ENCODE measurements around the gene UGT3A2. TPM values are rescaled to one million over a fixed set of nuclear protein-coding genes. Genes with fewer than 3 reads are reported as not detected.

UGT3A2 gene
- total RNA-seq, 1 donor from 2014 or later = 0.67 TPM

DNA sequence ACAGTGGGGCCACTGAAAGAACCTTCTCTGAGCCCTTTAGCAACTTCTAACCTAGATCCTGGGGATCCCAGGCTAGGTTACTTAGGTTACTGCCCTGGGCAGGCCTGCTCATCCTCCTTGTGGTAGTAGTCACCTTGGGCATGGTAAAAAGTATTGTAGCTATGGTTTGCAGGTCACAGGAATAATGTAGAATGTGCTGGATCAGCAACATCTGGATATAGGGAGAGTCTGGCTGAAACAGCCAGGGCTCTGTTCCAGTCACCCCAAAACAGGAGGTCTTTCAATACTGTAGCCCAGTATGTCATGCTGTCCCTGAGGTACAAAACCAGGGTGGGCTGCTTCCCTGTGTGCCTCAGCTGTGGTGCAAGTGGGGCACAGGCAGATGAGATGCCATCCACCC, 33.6 kb downstream of the UGT3A2 start:
- TF ChIP-seq, protein P1, sequence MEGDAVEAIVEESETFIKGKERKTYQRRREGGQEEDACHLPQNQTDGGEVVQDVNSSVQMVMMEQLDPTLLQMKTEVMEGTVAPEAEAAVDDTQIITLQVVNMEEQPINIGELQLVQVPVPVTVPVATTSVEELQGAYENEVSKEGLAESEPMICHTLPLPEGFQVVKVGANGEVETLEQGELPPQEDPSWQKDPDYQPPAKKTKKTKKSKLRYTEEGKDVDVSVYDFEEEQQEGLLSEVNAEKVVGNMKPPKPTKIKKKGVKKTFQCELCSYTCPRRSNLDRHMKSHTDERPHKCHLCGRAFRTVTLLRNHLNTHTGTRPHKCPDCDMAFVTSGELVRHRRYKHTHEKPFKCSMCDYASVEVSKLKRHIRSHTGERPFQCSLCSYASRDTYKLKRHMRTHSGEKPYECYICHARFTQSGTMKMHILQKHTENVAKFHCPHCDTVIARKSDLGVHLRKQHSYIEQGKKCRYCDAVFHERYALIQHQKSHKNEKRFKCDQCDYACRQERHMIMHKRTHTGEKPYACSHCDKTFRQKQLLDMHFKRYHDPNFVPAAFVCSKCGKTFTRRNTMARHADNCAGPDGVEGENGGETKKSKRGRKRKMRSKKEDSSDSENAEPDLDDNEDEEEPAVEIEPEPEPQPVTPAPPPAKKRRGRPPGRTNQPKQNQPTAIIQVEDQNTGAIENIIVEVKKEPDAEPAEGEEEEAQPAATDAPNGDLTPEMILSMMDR (IDR thresholded peaks at IDR 0.05; ENCODE audit: unreplicated experiment) = no peak
- no peaks in the 10 kb centered on the region for H3K36me3 Mint-ChIP-seq (ENCODE audit: insufficient read depth)

DNA sequence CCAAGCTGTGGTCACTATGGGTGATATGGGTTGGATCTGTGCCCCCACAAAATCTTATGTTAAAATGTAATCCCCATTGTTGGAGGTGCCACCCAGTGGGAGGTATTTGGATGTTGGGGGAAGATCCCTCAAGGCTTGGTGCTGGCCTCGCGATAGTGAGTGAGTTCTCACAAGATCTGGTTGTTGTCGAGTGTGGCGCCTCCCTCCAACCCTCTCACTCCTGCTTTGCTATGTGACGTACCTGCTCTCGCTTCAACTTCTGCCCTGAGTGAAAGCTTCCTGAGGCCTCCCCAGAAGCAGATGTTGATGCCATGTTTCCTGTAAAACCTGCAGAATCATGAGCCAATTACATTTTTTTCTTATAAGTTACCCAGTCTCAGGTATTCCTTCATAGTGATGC, 35.5 kb downstream of the UGT3A2 start:
- DNase-seq (ENCODE audit: low spot score, unreplicated experiment) = no peak
- Mint-ChIP-seq H3K36me3 (ENCODE audit: insufficient read depth) (no peaks in the 10 kb centered on the region), H3K9me3 (ENCODE audit: low read depth) (peaks cover 3% of the 10 kb centered on the region)

More for the DNA sequence above, 33.6 kb downstream of the UGT3A2 start:
- H3K27me3 Mint-ChIP-seq = no peaks in the 10 kb centered on the region
- peaks cover 2% of the 10 kb centered on the region for H3K4me1 Mint-ChIP-seq (ENCODE audit: low read depth)
- no peak overlapping the region for H3K27ac Mint-ChIP-seq
- DNase-seq (ENCODE audit: low spot score, unreplicated experiment) = no peak
- no peak overlapping the region for H3K4me3 Mint-ChIP-seq (ENCODE audit: low read depth)
- H3K9me3 Mint-ChIP-seq (ENCODE audit: low read depth) = no peaks in the 10 kb centered on the region

DNA sequence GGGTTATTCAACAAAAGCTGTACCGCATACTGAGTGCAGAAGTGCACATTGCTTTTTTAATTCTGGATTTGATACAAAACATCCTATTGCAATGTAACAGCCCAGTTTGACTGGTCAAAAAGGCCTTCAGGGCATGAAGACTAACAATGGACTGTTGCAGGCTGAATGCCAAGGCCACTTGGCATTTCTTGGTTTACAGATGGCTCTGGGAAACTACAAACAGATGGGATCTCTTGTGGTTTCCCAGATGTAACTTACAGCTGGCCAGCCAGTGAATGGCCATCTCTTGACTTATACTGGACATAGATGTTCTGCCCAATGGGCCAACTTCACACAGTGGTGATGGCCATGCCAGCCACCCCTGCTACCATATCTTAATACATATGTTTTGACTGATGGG, 36.8 kb downstream of the UGT3A2 start:
- peaks cover 3% of the 10 kb centered on the region for H3K9me3 Mint-ChIP-seq (ENCODE audit: low read depth)
- no peak overlapping the region for H3K27ac Mint-ChIP-seq
- H3K4me3 Mint-ChIP-seq (ENCODE audit: low read depth) = no peak overlapping the region
- H3K4me1 Mint-ChIP-seq (ENCODE audit: low read depth) = peaks cover 2% of the 10 kb centered on the region
- TF ChIP-seq, protein P1 (IDR thresholded peaks at IDR 0.05; ENCODE audit: unreplicated experiment) = no peak
- H3K27me3 Mint-ChIP-seq = no peaks in the 10 kb centered on the region
- no peak for DNase-seq (ENCODE audit: low spot score, unreplicated experiment)
- no peaks in the 10 kb centered on the region for H3K36me3 Mint-ChIP-seq (ENCODE audit: insufficient read depth)

More for the DNA sequence above, 35.5 kb downstream of the UGT3A2 start:
- peaks cover 2% of the 10 kb centered on the region for H3K4me1 Mint-ChIP-seq (ENCODE audit: low read depth)
- TF ChIP-seq, protein P1 (IDR thresholded peaks at IDR 0.05; ENCODE audit: unreplicated experiment) = no peak
- no peak overlapping the region for H3K4me3 Mint-ChIP-seq (ENCODE audit: low read depth)
- H3K27ac Mint-ChIP-seq = no peak overlapping the region
- H3K27me3 Mint-ChIP-seq = no peaks in the 10 kb centered on the region

DNA sequence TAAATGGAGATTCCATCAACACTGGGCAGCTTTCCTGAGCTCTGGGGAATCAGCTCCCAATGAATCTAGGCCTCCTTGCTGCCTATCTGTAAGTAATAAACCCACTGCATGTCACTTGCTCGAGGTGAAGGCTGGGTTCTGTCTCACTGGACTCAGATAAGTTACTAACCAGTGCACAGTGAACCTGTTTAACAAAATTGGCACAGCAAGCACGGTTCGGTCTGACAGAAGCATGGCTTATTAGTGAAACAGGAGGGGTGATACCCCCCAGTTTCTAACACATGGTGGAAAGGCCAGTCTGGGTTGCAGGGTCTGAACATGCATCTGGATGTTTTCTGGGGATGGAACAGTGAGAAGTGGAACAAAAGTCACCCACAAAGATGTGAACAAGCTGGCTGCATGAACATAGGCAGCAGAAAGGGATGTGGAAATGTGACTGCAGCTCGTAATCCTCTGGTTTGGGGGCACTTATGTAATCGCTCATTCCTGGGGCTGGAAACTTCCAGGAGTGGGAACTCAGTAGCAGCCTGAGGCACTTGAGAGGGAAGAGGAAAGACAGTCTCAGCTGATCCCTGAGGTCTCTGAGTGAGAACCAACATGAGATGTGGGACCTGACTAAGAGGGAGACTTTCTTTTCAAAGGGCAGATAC, 37.7 kb downstream of the UGT3A2 start:
- H3K4me1 Mint-ChIP-seq (ENCODE audit: low read depth) = peaks cover 2% of the 10 kb centered on the region
- H3K36me3 Mint-ChIP-seq (ENCODE audit: insufficient read depth) = no peaks in the 10 kb centered on the region
- no peak overlapping the region for H3K4me3 Mint-ChIP-seq (ENCODE audit: low read depth)
- TF ChIP-seq, protein P1 (IDR thresholded peaks at IDR 0.05; ENCODE audit: unreplicated experiment) = no peak
- no peaks in the 10 kb centered on the region for H3K27me3 Mint-ChIP-seq
- H3K27ac Mint-ChIP-seq = no peak overlapping the region
- DNase-seq (ENCODE audit: low spot score, unreplicated experiment) = no peak
- peaks cover 3% of the 10 kb centered on the region for H3K9me3 Mint-ChIP-seq (ENCODE audit: low read depth)

DNA sequence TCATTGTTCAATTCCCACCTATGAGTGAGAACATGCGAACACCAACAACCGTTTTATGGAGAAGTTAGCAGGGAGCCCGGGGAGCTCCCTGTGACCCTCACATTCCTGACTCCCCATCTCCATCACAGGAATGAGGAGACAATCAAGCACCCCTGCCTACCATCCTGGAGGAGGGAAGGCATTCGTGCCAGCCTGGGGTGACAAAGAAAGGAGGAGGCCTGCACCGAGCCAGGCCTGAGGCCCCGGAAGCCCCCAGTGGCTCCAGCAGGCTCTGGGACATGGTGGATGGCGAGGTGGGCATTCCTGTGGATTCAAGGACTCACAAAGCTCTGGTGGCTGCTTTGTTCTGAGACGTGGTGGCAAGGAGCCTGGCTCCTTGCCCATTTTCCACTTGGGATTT, 39.0 kb downstream of the UGT3A2 start:
- no peak for DNase-seq (ENCODE audit: low spot score, unreplicated experiment)
- Mint-ChIP-seq H3K4me1 (ENCODE audit: low read depth) (no peaks in the 10 kb centered on the region), H3K27me3 (no peaks in the 10 kb centered on the region), H3K27ac (no peak overlapping the region), H3K4me3 (ENCODE audit: low read depth) (no peak overlapping the region), H3K36me3 (ENCODE audit: insufficient read depth) (no peaks in the 10 kb centered on the region), H3K9me3 (ENCODE audit: low read depth) (peaks cover 5% of the 10 kb centered on the region)
- TF ChIP-seq, protein P1 (IDR thresholded peaks at IDR 0.05; ENCODE audit: unreplicated experiment) = no peak

Data from progenitor cell of endocrine pancreas (in vitro differentiated cells).